Mucosa of descending colon (tissue), 3 donors: ENCODE results near the gene MYORG. TPM values are rescaled to one million over a fixed set of nuclear protein-coding genes. Genes with fewer than 3 reads are reported as not detected.
"Not testable (repeated sequence)": the region's sequence is repeated elsewhere in the genome, so short reads cannot be mapped to it uniquely, and the experiment has no call there.

Experiments
- ATAC-seq: fragments of 200-7000 bp; cut with Tn5 transposase; one replicate; pipeline ENCODE4 v1.9.1; 2020; ENCODE audit warnings: mild to moderate bottlenecking, moderate library complexity
- DNase-seq, 3 donors: peaks; one replicate each; pipeline ENCODE4 v3.0.0-alpha.2; 2020
- H3K36me3 ChIP-seq: fragments of 200-600 bp; one replicate; pipeline ENCODE4 v1.8.0; 2021; ENCODE audit warnings: low read depth, mild to moderate bottlenecking
- H3K4me1 ChIP-seq: fragments of 200-600 bp; one replicate; pipeline ENCODE4 v1.8.0; 2021; ENCODE audit warnings: low read depth, mild to moderate bottlenecking
- H3K4me3 ChIP-seq: fragments of 200-600 bp; one replicate; pipeline ENCODE4 v1.8.0; 2021; ENCODE audit warnings: mild to moderate bottlenecking
- H3K9me3 ChIP-seq: fragments of 200-600 bp; one replicate; pipeline ENCODE4 v1.8.0; 2021; ENCODE audit warnings: mild to moderate bottlenecking
- CTCF ChIP-seq: fragments of 200-600 bp; IDR thresholded peaks from one replicate; pipeline ENCODE4 v1.8.0; 2022; ENCODE audit warnings: antibody characterized with exemption, mild to moderate bottlenecking
- intact Hi-C, 2 donors: fragments of 100-400 bp; cut with DNase I in 1 of 2; cut with micrococcal nuclease in 1 of 2; formaldehyde crosslinking; loops; one replicate each; pipeline versions ENCODE4 v1.11.0 to v1.11.1; 2022; cut with DNase I, micrococcal nuclease
- total RNA-seq, 3 donors: library from RNA; stranded (reverse); fragmentation: NEBNext Ultra II Directional in 2 of 3; extraction: Animal tissue kit (Norgen Biotek cat#: 25700) in 2 of 3; gene quantifications; one replicate each; pipeline versions ENCODE4 v1.2.1 to v1.2.4, GENCODE V29; 2021 to 2023
- donor health status: DM: no; HTN: no; CAD: no; lungs with moderate emphysema.
- donor health status: DM: no; HTN: no; CAD: no.
- donor health status: DM: no; HTN: yes; CAD: no.

The MYORG gene
- total RNA-seq, 3 donors from 2014 or later, result 48.8 to 88.2 (median 63.4) TPM

GRCh38 chr9:34338665-34339385 lies 37.9 kb downstream of the MYORG start:
- no peak for TF ChIP-seq CTCF
- Histone ChIP-seq H3K4me3 (no peak overlapping the region), H3K9me3 (no peaks in the 10 kb centered on the region), H3K36me3 (no peaks in the 10 kb centered on the region), H3K4me1 (no peaks in the 10 kb centered on the region)
- DNase-seq (no peak), ATAC-seq (no peak)
- intact Hi-C loops, result no loop called here

DNA sequence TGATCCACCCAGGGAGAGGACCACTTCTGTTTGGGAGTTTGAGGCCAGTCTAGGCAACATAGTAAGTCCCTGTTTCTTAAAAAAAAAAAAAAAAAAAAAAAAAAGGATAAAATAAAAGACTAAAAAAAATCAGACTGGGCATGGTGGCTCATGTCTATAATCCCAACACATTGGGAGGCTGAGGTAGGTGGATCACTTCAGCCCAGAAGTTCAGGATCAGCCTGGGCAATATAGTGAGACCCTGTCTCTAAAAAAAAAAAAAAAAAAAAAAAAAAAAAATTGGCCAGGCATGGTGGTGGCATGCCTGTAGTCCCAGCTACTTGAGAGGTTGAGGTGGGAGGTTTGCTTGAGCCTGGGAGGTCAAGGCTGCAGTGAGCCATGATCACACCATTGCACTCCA lies 38.6 kb downstream of the MYORG start:
- H3K36me3 ChIP-seq, H3K9me3 ChIP-seq, H3K4me3 ChIP-seq, H3K4me1 ChIP-seq, intact Hi-C loops, DNase-seq, ATAC-seq: not testable (repeated sequence)

GRCh38 chr9:34337403-34337802 lies 39.3 kb downstream of the MYORG start:
- DNase-seq (no peak), ATAC-seq (no peak)
- Histone ChIP-seq H3K36me3 (no peaks in the 10 kb centered on the region), H3K4me3 (no peak overlapping the region), H3K4me1 (no peaks in the 10 kb centered on the region), H3K9me3 (no peaks in the 10 kb centered on the region)
- no peak for TF ChIP-seq CTCF
- intact Hi-C loops, result no loop called here

GRCh38 chr9:34335376-34335775 lies 41.3 kb downstream of the MYORG start:
- H3K4me1 ChIP-seq, result peaks cover 10% of the 10 kb centered on the region
- intact Hi-C loops, result no loop called here
- ATAC-seq, result no peak
- H3K36me3 ChIP-seq, result no peaks in the 10 kb centered on the region
- no peaks in the 10 kb centered on the region for H3K9me3 ChIP-seq
- TF ChIP-seq CTCF, result no peak
- no peak overlapping the region for H3K4me3 ChIP-seq
- no peak for DNase-seq

- no peak for DNase-seq
- Histone ChIP-seq H3K4me1 (peaks cover 14% of the 10 kb centered on the region), H3K9me3 (no peaks in the 10 kb centered on the region), H3K36me3 (no peaks in the 10 kb centered on the region), H3K4me3 (no peak overlapping the region)
- no peak for ATAC-seq
- intact Hi-C loops, result no loop called here
- TF ChIP-seq CTCF, result no peak
These were observed 41.8 kb downstream of the MYORG start for GRCh38 chr9:34334916-34335315.

- peaks cover 14% of the 10 kb centered on the region for H3K4me1 ChIP-seq
- no peaks in the 10 kb centered on the region for H3K36me3 ChIP-seq
- ATAC-seq (no peak), DNase-seq (no peak)
- no peaks in the 10 kb centered on the region for H3K9me3 ChIP-seq
- TF ChIP-seq CTCF, result no peak
- H3K4me3 ChIP-seq, result no peak overlapping the region
- intact Hi-C loops, result no loop called here
These were observed 42.3 kb downstream of the MYORG start for GRCh38 chr9:34334337-34334824.
